PC-9 (cell line): ENCODE data around the gene PRRG2. TPM values are rescaled to one million over a fixed set of nuclear protein-coding genes. Genes with fewer than 3 reads are reported as not detected.

Experiments used
- BruUV-seq: library from RNA; stranded (reverse); fragments of 400-500 nt; replicated peaks from 2 replicates; lab custom pipeline; 2021; lab: Mats Ljungman, UMichigan
- CTCF ChIA-PET: fragments of 300-600 bp; sonication (Branson Sonifier 250); formaldehyde crosslinking; loops from one replicate; lab custom pipeline; 2022; ENCODE audit warnings: antibody characterized with exemption; lab: Charles Lee
- POLR2A ChIA-PET: fragments of 300-600 bp; sonication (Branson Sonifier 250); formaldehyde crosslinking; loops from one replicate; lab custom pipeline; 2022; ENCODE audit warnings: antibody characterized with exemption; ENCODE audit not compliant: unreplicated experiment; lab: Charles Lee
- DNase-seq, 2 experiments: peaks; one replicate each; pipeline versions ENCODE4 v3.0.0 to v3.0.0-alpha.2; 2015 to 2022; ENCODE audit warnings: mixed read lengths in 1 of 2
- H2AFZ ChIP-seq: fragments of 200-600 bp; sonication (generic); 2 replicates; pipeline ENCODE4 v1.8.1; 2017; ENCODE audit warnings: antibody characterized with exemption
- H3F3A ChIP-seq: fragments of 200-600 bp; sonication (generic); 2 replicates; pipeline ENCODE4 v1.8.1; 2017; ENCODE audit warnings: antibody characterized with exemption, mild to moderate bottlenecking, low read depth; ENCODE audit not compliant: insufficient read depth
- H3K27ac ChIP-seq: fragments of 200-600 bp; sonication (generic); 2 replicates; pipeline ENCODE4 v1.6.1; 2016; ENCODE audit warnings: mixed run types
- H3K27me3 ChIP-seq: fragments of 200-600 bp; sonication (generic); 2 replicates; pipeline ENCODE4 v1.6.1; 2016; ENCODE audit warnings: low read depth, mixed run types; ENCODE audit not compliant: insufficient read depth
- H3K36me3 ChIP-seq: fragments of 200-600 bp; sonication (generic); 2 replicates; pipeline ENCODE4 v1.6.1; 2016; ENCODE audit warnings: low read depth, mixed run types
- H3K4me1 ChIP-seq: fragments of 200-600 bp; sonication (generic); replicated peaks from 2 replicates; pipeline ENCODE4 v1.6.1; 2016; ENCODE audit warnings: mixed run types; ENCODE audit not compliant: insufficient read depth
- H3K4me2 ChIP-seq: fragments of 200-600 bp; sonication (generic); 2 replicates; pipeline ENCODE4 v1.6.1; 2017; ENCODE audit warnings: mixed run types
- H3K4me3 ChIP-seq: fragments of 200-600 bp; sonication (generic); 2 replicates; pipeline ENCODE4 v1.6.1; 2016; ENCODE audit warnings: mixed run types
- H3K79me2 ChIP-seq: fragments of 200-600 bp; sonication (generic); 2 replicates; pipeline ENCODE4 v1.6.1; 2017; ENCODE audit warnings: low read depth, mixed run types
- H3K9me2 ChIP-seq: fragments of 200-600 bp; sonication (generic); 2 replicates; pipeline ENCODE4 v1.8.1; 2017; ENCODE audit warnings: mild to moderate bottlenecking; ENCODE audit not compliant: insufficient read depth
- H3K9me3 ChIP-seq: fragments of 200-600 bp; sonication (generic); 2 replicates; pipeline ENCODE4 v1.8.1; 2016; ENCODE audit warnings: low read depth; ENCODE audit not compliant: insufficient read depth
- H4K20me1 ChIP-seq: fragments of 200-600 bp; sonication (generic); 2 replicates; pipeline ENCODE4 v1.8.1; 2017; ENCODE audit not compliant: insufficient read depth
- CTCF ChIP-seq: fragments of 200-600 bp; sonication (generic); conservative IDR thresholded peaks from 2 replicates; pipeline ENCODE4 v1.6.1; 2017; ENCODE audit warnings: mixed run types, antibody characterized with exemption, mild to moderate bottlenecking, moderate library complexity
- EZH2 ChIP-seq: fragments of 200-600 bp; sonication (generic); IDR thresholded peaks from 2 replicates; pipeline ENCODE4 v1.8.0; 2017; ENCODE audit warnings: antibody characterized with exemption, low read depth
- intact Hi-C: fragments of 100-400 bp; cut with micrococcal nuclease; formaldehyde crosslinking; loops from one replicate; pipeline ENCODE4 v1.10.0; 2022; ENCODE audit not compliant: unreplicated experiment
- total RNA-seq: library from RNA; stranded (reverse); gene quantifications from 2 replicates; pipeline ENCODE4 v1.2.3, GENCODE V29; 2021

The PRRG2 gene
- total RNA-seq, 1 experiment from 2014 or later: 16.2 TPM

- no peak overlapping the region for H2AFZ ChIP-seq
- no peak for DNase-seq
- POLR2A ChIA-PET: interaction anchor here (0.5 kb wide), 1 partner anchor 13 kb away, joined by 3 read pairs; no protein-coding TSS in a partner anchor
Measured at GRCh38 chr19:49559443-49559842, 21.7 kb upstream of the PRRG2 start.

GRCh38 chr19:49559928-49560327, 21.2 kb upstream of the PRRG2 start:
- no peak for TF ChIP-seq EZH2
- TF ChIP-seq CTCF: no peak
- Histone ChIP-seq H3K4me2 (no peak overlapping the region), H3K27ac (no peak overlapping the region), H3K9me3 (no peaks in the 10 kb centered on the region), H4K20me1 (peaks cover 7% of the 10 kb centered on the region), H3K27me3 (no peaks in the 10 kb centered on the region), H3K4me1 (no peaks in the 10 kb centered on the region), H3K4me3 (no peak overlapping the region), H3K79me2 (peaks cover 5% of the 10 kb centered on the region), H3F3A (0 out of 2 replicates have a peak, but pooled peaks cover 6% of the 10 kb centered on the region), H3K9me2 (no peaks in the 10 kb centered on the region), H2AFZ (no peak overlapping the region), H3K36me3 (no peaks in the 10 kb centered on the region)
- intact Hi-C loops: no loop called here
- CTCF ChIA-PET: no interaction called here
- peak in 1 of 2 experiments; percentile 15 for DNase-seq
- POLR2A ChIA-PET: interaction anchor here (0.5 kb wide), 1 partner anchor 14 kb away, joined by 3 read pairs; no protein-coding TSS in a partner anchor
- no TSS peak for BruUV-seq

More at GRCh38 chr19:49559443-49559842, 21.7 kb upstream of the PRRG2 start:
- Histone ChIP-seq H3K9me3 (no peaks in the 10 kb centered on the region), H3K4me2 (no peak overlapping the region), H3K9me2 (no peaks in the 10 kb centered on the region), H3K4me1 (no peaks in the 10 kb centered on the region), H3K79me2 (peaks cover under 1% of the 10 kb centered on the region), H4K20me1 (peaks cover 7% of the 10 kb centered on the region), H3F3A (peaks cover 9% of the 10 kb centered on the region; the same call in 1 of the 2 replicates), H3K36me3 (no peaks in the 10 kb centered on the region), H3K27me3 (no peaks in the 10 kb centered on the region), H3K27ac (no peak overlapping the region), H3K4me3 (no peak overlapping the region)
- TF ChIP-seq CTCF (no peak), EZH2 (no peak)
- intact Hi-C loops: no loop called here
- no TSS peak for BruUV-seq
- CTCF ChIA-PET: no interaction called here

GRCh38 chr19:49560358-49560900, 20.7 kb upstream of the PRRG2 start:
- POLR2A ChIA-PET: interaction anchor here (0.5 kb wide), 1 partner anchor 14 kb away, joined by 3 read pairs; no protein-coding TSS in a partner anchor
- no peak overlapping the region for H3K27ac ChIP-seq
- H3K36me3 ChIP-seq: no peaks in the 10 kb centered on the region
- DNase-seq: no peak
- peaks cover 5% of the 10 kb centered on the region for H3K79me2 ChIP-seq
- TF ChIP-seq EZH2 (no peak), CTCF (no peak)
- H3K4me3 ChIP-seq: no peak overlapping the region
- peaks cover 7% of the 10 kb centered on the region for H4K20me1 ChIP-seq
- BruUV-seq: no TSS peak
- H3K9me3 ChIP-seq: no peaks in the 10 kb centered on the region
- no peaks in the 10 kb centered on the region for H3K4me1 ChIP-seq
- intact Hi-C loops: no loop called here
- H3K4me2 ChIP-seq: no peak overlapping the region
- no peaks in the 10 kb centered on the region for H3K27me3 ChIP-seq
- H3K9me2 ChIP-seq: no peaks in the 10 kb centered on the region
- H3F3A ChIP-seq: 0 out of 2 replicates have a peak, but pooled peaks cover 3% of the 10 kb centered on the region
- CTCF ChIA-PET: no interaction called here
- H2AFZ ChIP-seq: no peak overlapping the region
